Neural progenitor cell (in vitro differentiated cells): ENCODE data around the gene NR1D2. TPM values are rescaled to one million over a fixed set of nuclear protein-coding genes. Genes with fewer than 3 reads are reported as not detected.

ENCODE experiments used
- DNase-seq: peaks from one replicate; pipeline ENCODE4 v3.0.0-alpha.2; 2016; ENCODE audit warnings: low spot score
- H2AFZ ChIP-seq: fragments of 200-600 bp; sonication (generic); replicated peaks from 2 replicates; pipeline ENCODE4 v1.6.1; 2016; ENCODE audit warnings: antibody characterized with exemption
- H3F3A ChIP-seq: fragments of 200-600 bp; sonication (generic); 2 replicates; pipeline ENCODE4 v1.6.1; 2016; ENCODE audit warnings: antibody characterized with exemption, low read depth
- H3K27ac ChIP-seq: fragments of 200-600 bp; sonication (generic); 2 replicates; pipeline ENCODE4 v1.5.1; 2016; ENCODE audit warnings: mild to moderate bottlenecking
- H3K27me3 ChIP-seq: fragments of 200-600 bp; sonication (generic); 2 replicates; pipeline ENCODE4 v1.6.1; 2016; ENCODE audit warnings: mild to moderate bottlenecking, moderate library complexity
- H3K36me3 ChIP-seq: fragments of 200-600 bp; sonication (generic); 2 replicates; pipeline ENCODE4 v1.5.1; 2016
- H3K4me1 ChIP-seq: fragments of 200-600 bp; sonication (generic); 2 replicates; pipeline ENCODE4 v1.6.1; 2016; ENCODE audit warnings: mixed run types
- H3K4me2 ChIP-seq: fragments of 200-600 bp; sonication (generic); 2 replicates; pipeline ENCODE4 v1.6.1; 2016
- H3K4me3 ChIP-seq: fragments of 200-600 bp; sonication (generic); 2 replicates; pipeline ENCODE4 v1.5.1; 2016
- H3K79me2 ChIP-seq: fragments of 200-600 bp; sonication (generic); 2 replicates; pipeline ENCODE4 v1.6.1; 2016; ENCODE audit warnings: low read depth
- H3K9ac ChIP-seq: fragments of 200-600 bp; sonication (generic); 2 replicates; pipeline ENCODE4 v1.6.1; 2016
- H3K9me3 ChIP-seq: fragments of 200-600 bp; sonication (generic); 2 replicates; pipeline ENCODE4 v1.5.1; 2016; ENCODE audit warnings: low read depth
- H4K20me1 ChIP-seq: fragments of 200-600 bp; sonication (generic); 2 replicates; pipeline ENCODE4 v1.6.1; 2016; ENCODE audit warnings: low read depth
- H3K27ac Mint-ChIP-seq: 3 replicates; pipeline ENCODE4 v1.8.0; 2021; ENCODE audit warnings: mixed read lengths
- H3K27me3 Mint-ChIP-seq: 2 replicates; pipeline ENCODE4 v1.8.0; 2022; ENCODE audit warnings: low read depth, mild to moderate bottlenecking, inconsistent platforms, moderate library complexity, mixed read lengths; ENCODE audit not compliant: insufficient read depth
- H3K36me3 Mint-ChIP-seq: 3 replicates; pipeline ENCODE4 v1.8.0; 2021; ENCODE audit warnings: mixed read lengths
- H3K4me1 Mint-ChIP-seq: 3 replicates; pipeline ENCODE4 v1.8.0; 2021; ENCODE audit warnings: mixed read lengths
- H3K4me3 Mint-ChIP-seq: 3 replicates; pipeline ENCODE4 v1.8.0; 2021; ENCODE audit warnings: mild to moderate bottlenecking, moderate library complexity, mixed read lengths
- H3K9me3 Mint-ChIP-seq: 3 replicates; pipeline ENCODE4 v1.8.0; 2020; ENCODE audit warnings: mixed read lengths
- EZH2 ChIP-seq: fragments of 200-600 bp; sonication (generic); IDR thresholded peaks from 2 replicates; pipeline ENCODE4 v1.6.1; 2017; ENCODE audit warnings: antibody characterized with exemption, mild to moderate bottlenecking, moderate library complexity
- EZH2phosphoT487 ChIP-seq: fragments of 200-600 bp; sonication (generic); IDR thresholded peaks from 2 replicates; pipeline ENCODE4 v1.6.1; 2017; ENCODE audit warnings: antibody characterized with exemption
- total RNA-seq: library from RNA; depleted of rRNA; stranded (reverse); fragments of >200 nt; gene quantifications from 2 replicates; pipeline ENCODE4 v1.2.3, GENCODE V29; 2015; ENCODE audit warnings: low replicate concordance
- TF ChIP-seq, protein P1 (sequence below): fragments of 200-600 bp; sonication (generic); IDR thresholded peaks from 2 replicates; pipeline ENCODE4 v1.5.1; 2017; ENCODE audit warnings: antibody characterized with exemption, mild to moderate bottlenecking

The NR1D2 gene
- 28.9 and 43.7 TPM in 2 replicates for total RNA-seq

- H3K27me3 Mint-ChIP-seq = peaks cover 12% of the 10 kb centered on the region
- peak within 1 kb of the TSS; percentile 95 for H3K27ac Mint-ChIP-seq
- H3K4me1 ChIP-seq = peaks cover 22% of the 10 kb centered on the region
- H3K4me3 ChIP-seq = peak within 1 kb of the TSS; percentile 77
- H2AFZ ChIP-seq = peak within 1 kb of the TSS; percentile 23
- H3K9ac ChIP-seq = peak within 1 kb of the TSS; percentile 90
- peaks cover 39% of the 10 kb centered on the region for H3K79me2 ChIP-seq
- H3K27me3 ChIP-seq = no peaks in the 10 kb centered on the region
- no peaks in the 10 kb centered on the region for H3K36me3 ChIP-seq
- H3F3A ChIP-seq = peaks cover 34% of the 10 kb centered on the region
- peaks cover 2% of the 10 kb centered on the region for H4K20me1 ChIP-seq
- H3K9me3 Mint-ChIP-seq = peaks cover 1% of the 10 kb centered on the region
- peaks cover 24% of the 10 kb centered on the region for H3K4me1 Mint-ChIP-seq
- TF ChIP-seq EZH2phosphoT487 = no peak
- no peak for TF ChIP-seq EZH2
- TF ChIP-seq, protein P1, sequence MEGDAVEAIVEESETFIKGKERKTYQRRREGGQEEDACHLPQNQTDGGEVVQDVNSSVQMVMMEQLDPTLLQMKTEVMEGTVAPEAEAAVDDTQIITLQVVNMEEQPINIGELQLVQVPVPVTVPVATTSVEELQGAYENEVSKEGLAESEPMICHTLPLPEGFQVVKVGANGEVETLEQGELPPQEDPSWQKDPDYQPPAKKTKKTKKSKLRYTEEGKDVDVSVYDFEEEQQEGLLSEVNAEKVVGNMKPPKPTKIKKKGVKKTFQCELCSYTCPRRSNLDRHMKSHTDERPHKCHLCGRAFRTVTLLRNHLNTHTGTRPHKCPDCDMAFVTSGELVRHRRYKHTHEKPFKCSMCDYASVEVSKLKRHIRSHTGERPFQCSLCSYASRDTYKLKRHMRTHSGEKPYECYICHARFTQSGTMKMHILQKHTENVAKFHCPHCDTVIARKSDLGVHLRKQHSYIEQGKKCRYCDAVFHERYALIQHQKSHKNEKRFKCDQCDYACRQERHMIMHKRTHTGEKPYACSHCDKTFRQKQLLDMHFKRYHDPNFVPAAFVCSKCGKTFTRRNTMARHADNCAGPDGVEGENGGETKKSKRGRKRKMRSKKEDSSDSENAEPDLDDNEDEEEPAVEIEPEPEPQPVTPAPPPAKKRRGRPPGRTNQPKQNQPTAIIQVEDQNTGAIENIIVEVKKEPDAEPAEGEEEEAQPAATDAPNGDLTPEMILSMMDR = no peak
- DNase-seq = peak; percentile 96
- peak within 1 kb of the TSS; percentile 96 for H3K4me3 Mint-ChIP-seq
- no peaks in the 10 kb centered on the region for H3K9me3 ChIP-seq
- H3K4me2 ChIP-seq = peak within 1 kb of the TSS; percentile 98
- H3K36me3 Mint-ChIP-seq = peaks cover 5% of the 10 kb centered on the region
- H3K27ac ChIP-seq = peak within 1 kb of the TSS; percentile 100
Measured at GRCh38 chr3:23944861-23945662, at the start of gene NR1D2. Gene NR1D2 (plus strand): TSS chr3:23945286. CDS start chr3:23945579, 293 bp downstream.

DNA sequence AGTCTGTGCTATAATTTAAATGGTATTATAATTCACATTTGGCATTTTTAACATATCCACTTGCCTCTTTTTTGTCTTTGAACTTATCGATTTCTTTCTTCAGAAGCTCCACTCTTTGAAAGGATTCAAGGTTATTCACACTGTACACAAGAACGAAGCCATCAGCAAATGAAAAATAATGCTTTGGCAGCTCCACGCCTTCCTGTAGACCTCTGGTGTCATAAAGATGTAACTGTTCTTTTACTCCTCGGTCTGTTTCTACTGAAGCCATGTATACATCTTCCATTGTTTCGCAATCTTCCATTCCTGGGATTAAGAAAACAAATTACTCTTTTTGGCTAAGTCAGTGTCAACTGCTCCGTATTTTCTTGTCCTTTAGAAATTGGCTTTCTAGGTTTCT, 44.3 kb upstream of the NR1D2 start:
- Histone ChIP-seq H3K27me3 (no peaks in the 10 kb centered on the region), H3F3A (no peaks in the 10 kb centered on the region), H3K27ac (no peak overlapping the region), H3K36me3 (peaks cover 26% of the 10 kb centered on the region), H3K9me3 (no peaks in the 10 kb centered on the region), H3K4me3 (no peak overlapping the region), H3K4me1 (no peaks in the 10 kb centered on the region), H2AFZ (no peak overlapping the region), H4K20me1 (no peaks in the 10 kb centered on the region), H3K79me2 (no peaks in the 10 kb centered on the region), H3K9ac (no peak overlapping the region), H3K4me2 (no peak overlapping the region)
- no peak for TF ChIP-seq EZH2phosphoT487
- no peak for TF ChIP-seq EZH2
- TF ChIP-seq, protein P1 = no peak
- Mint-ChIP-seq H3K4me1 (no peaks in the 10 kb centered on the region), H3K4me3 (no peak overlapping the region), H3K36me3 (peaks cover 69% of the 10 kb centered on the region), H3K27me3 (peaks cover 4% of the 10 kb centered on the region), H3K9me3 (peaks cover 16% of the 10 kb centered on the region), H3K27ac (no peak overlapping the region)
- no peak for DNase-seq

DNA sequence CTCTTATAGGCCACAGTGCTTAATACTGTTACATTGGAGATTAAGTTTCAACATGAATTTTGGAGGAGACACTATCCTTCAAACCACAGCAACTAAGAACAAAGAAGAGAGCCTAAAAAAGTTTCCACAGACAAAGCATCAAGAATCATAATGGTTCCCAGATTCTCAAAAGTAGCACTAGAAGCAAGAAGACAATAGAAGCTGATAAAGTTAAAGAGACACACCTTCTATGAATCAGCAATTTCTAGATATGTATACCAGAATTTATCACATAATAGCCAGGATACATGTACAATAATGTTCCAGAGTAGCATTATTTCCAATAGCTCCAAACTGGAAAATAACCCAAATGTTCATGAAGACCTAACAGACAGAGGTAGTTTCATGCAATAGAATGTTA, 40.5 kb upstream of the NR1D2 start:
- no peak for DNase-seq
- Histone ChIP-seq H3K79me2 (no peaks in the 10 kb centered on the region), H3F3A (no peaks in the 10 kb centered on the region), H3K9me3 (no peaks in the 10 kb centered on the region), H3K36me3 (peaks cover 9% of the 10 kb centered on the region), H3K4me2 (no peak overlapping the region), H3K27me3 (no peaks in the 10 kb centered on the region), H2AFZ (no peak overlapping the region), H4K20me1 (no peaks in the 10 kb centered on the region), H3K4me3 (no peak overlapping the region), H3K27ac (no peak overlapping the region), H3K9ac (no peak overlapping the region), H3K4me1 (no peaks in the 10 kb centered on the region)
- H3K27me3 Mint-ChIP-seq = no peaks in the 10 kb centered on the region
- peaks cover 3% of the 10 kb centered on the region for H3K9me3 Mint-ChIP-seq
- no peak overlapping the region for H3K4me3 Mint-ChIP-seq
- no peaks in the 10 kb centered on the region for H3K4me1 Mint-ChIP-seq
- H3K27ac Mint-ChIP-seq = no peak overlapping the region
- H3K36me3 Mint-ChIP-seq = peaks cover 51% of the 10 kb centered on the region
- TF ChIP-seq EZH2phosphoT487 (no peak), EZH2 (no peak)
- TF ChIP-seq, protein P1 = no peak
